KOPT-K1 (cell line): ENCODE data around the gene RDH11.
A peak's percentile ranks its signal among the peaks of the same experiment; 100 is the strongest.

Experiments
- H3K27ac ChIP-seq: fragments of 200-600 bp; sonication (generic); 2 replicates; pipeline ENCODE4 v1.5.1; 2016; ENCODE audit warnings: antibody characterized with exemption, mild to moderate bottlenecking, low read depth, low read length; ENCODE audit not compliant: poor library complexity, severe bottlenecking
- H3K36me3 ChIP-seq: fragments of 200-600 bp; sonication (generic); 2 replicates; pipeline ENCODE4 v1.5.1; 2017; ENCODE audit warnings: antibody characterized with exemption, mild to moderate bottlenecking, low read length, moderate library complexity; ENCODE audit not compliant: insufficient read depth
- H3K9me3 ChIP-seq: fragments of 200-600 bp; sonication (generic); 2 replicates; pipeline ENCODE4 v1.5.1; 2017; ENCODE audit warnings: antibody characterized with exemption, low read length, mild to moderate bottlenecking; ENCODE audit not compliant: insufficient read depth, poor library complexity, severe bottlenecking

Gene RDH11

DNA sequence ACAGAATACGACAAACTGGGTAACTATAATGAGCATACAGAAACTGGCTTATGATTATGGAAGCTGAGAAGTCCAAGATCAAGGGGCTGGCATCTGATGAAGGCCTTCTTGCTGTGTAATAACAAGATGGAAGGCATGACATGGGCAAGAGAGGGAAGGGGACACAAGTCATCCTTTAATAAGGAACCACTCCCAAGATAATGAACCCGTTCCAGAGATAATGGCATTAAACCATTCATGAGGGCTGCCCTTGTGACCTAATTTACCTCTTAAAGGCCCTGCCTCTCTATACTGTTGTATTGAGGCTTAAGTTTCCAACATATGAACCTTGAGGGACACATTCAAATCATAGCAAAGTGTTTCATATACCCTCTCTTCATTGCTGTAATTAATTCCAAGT, 16.6 kb downstream of the RDH11 start:
- Histone ChIP-seq H3K36me3 (peaks cover 82% of the 10 kb centered on the region), H3K27ac (no peak overlapping the region), H3K9me3 (no peaks in the 10 kb centered on the region)

GRCh38 chr14:67675219-67675582, 20.4 kb downstream of the RDH11 start:
- Histone ChIP-seq H3K9me3 (no peaks in the 10 kb centered on the region), H3K36me3 (peaks cover 46% of the 10 kb centered on the region), H3K27ac (peak overlapping the region; percentile 85)

- peaks cover 40% of the 10 kb centered on the region for H3K36me3 ChIP-seq
- H3K27ac ChIP-seq = peak within 1 kb of the TSS; percentile 85
- no peaks in the 10 kb centered on the region for H3K9me3 ChIP-seq
Measured at GRCh38 chr14:67674480-67675218, 20.9 kb downstream of the RDH11 start, which contains the start of gene VTI1B. Gene VTI1B (minus strand): TSS chr14:67674632. CDS start chr14:67674489, 143 bp downstream.

DNA sequence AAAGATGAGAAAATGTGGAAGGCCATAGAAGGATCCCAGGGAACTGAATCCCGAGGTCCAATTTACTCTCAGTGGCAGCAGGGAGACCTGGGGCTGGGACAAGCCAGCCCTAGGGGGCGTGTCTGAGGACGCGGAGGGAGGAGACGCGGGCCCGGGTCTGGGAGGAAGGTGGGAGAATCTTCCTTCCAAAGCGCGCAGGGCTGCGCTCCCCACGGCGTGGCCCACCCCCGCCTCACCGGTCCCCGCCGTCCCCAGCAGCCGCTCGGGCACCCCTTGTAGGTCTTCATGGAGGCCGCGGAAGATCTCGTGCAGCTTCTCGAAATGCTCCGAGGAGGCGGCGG, 21.5 kb downstream of the RDH11 start:
- H3K27ac ChIP-seq = peak overlapping the region; percentile 85

DNA sequence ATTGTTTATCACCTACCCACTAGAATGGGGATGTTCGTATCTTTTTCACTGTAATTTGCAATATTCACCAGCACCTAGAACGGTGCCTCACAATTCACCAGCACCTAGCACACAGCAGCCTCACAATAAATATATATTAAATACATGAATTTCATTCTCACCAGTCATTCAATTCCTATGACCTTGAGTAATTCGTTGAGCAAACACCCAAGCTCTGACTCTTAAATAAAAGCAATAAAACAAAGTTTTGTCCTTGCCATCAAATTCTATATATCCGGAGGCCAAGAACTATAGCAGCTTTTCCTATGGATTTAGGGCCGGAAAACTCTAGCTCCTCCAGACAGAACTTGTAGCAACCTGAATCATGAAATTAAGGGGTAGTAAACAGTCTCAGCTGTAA, 22.1 kb downstream of the RDH11 start:
- peak overlapping the region; percentile 85 for H3K27ac ChIP-seq

More for the DNA sequence above, 21.5 kb downstream of the RDH11 start:
- H3K36me3 ChIP-seq = peaks cover 35% of the 10 kb centered on the region
- H3K9me3 ChIP-seq = no peaks in the 10 kb centered on the region

GRCh38 chr14:67668559-67668958, 27.0 kb downstream of the RDH11 start:
- Histone ChIP-seq H3K27ac (no peak overlapping the region), H3K9me3 (no peaks in the 10 kb centered on the region), H3K36me3 (no peaks in the 10 kb centered on the region)

More for the DNA sequence above, 22.1 kb downstream of the RDH11 start:
- Histone ChIP-seq H3K9me3 (no peaks in the 10 kb centered on the region), H3K36me3 (peaks cover 28% of the 10 kb centered on the region)

DNA sequence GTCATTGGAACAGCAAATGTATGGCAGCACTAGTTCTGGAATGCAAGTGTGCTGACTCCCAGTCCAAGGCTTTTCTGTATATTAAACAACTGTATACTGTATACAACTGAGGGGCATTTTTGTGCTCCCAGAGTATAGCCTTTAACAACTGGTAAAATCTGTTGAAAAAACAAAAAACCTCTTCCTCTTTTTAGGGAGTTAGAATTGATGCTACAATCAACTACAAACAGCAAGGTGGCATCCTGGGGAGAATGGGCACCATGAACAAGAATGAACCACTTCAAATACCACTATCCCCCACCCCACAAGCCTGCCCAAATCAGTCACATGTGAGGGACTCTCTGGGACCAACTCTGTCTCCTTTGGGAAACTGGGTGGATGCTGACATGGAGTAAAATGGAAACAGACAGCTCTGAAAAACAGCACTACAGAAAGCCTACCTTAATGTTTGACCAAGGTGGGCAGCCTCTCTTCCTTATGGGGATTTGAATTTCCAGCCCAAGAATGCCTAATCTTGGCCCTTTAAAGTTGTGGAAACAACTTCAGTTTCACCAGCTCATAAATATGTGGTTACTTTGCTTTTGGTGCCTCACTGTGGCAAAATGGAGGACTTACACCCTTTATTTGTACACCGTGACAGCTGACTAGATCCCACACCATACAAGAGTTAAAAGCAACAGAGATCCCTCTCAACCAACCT, 28.7 kb downstream of the RDH11 start:
- no peaks in the 10 kb centered on the region for H3K9me3 ChIP-seq
- H3K36me3 ChIP-seq = peaks cover 7% of the 10 kb centered on the region; the same call in 1 of the 2 replicates
- no peak overlapping the region for H3K27ac ChIP-seq

GRCh38 chr14:67665868-67666267, 29.7 kb downstream of the RDH11 start:
- H3K9me3 ChIP-seq = no peaks in the 10 kb centered on the region
- peaks cover 13% of the 10 kb centered on the region; the same call in 1 of the 2 replicates for H3K36me3 ChIP-seq
- H3K27ac ChIP-seq = no peak overlapping the region

DNA sequence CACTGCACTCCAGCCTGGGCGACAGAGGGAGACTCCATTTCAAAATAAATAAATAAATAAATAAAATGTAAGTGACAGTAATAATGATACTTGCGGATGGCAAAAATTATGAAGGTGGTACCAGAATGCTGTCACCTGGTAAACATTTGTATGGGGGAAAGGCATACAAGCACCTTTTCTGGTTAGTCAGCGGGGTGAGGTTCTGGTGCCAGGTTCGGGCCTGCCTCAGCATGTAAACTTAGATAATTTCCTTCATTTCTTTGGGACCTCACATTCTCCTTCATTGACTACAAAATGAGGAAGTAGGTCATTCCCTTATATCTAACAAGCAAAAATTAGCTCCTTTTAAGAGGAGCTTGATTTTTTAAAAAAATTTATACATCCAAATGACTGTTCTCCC, 31.9 kb downstream of the RDH11 start:
- Histone ChIP-seq H3K27ac (no peak overlapping the region), H3K36me3 (peaks cover 25% of the 10 kb centered on the region), H3K9me3 (no peaks in the 10 kb centered on the region)

DNA sequence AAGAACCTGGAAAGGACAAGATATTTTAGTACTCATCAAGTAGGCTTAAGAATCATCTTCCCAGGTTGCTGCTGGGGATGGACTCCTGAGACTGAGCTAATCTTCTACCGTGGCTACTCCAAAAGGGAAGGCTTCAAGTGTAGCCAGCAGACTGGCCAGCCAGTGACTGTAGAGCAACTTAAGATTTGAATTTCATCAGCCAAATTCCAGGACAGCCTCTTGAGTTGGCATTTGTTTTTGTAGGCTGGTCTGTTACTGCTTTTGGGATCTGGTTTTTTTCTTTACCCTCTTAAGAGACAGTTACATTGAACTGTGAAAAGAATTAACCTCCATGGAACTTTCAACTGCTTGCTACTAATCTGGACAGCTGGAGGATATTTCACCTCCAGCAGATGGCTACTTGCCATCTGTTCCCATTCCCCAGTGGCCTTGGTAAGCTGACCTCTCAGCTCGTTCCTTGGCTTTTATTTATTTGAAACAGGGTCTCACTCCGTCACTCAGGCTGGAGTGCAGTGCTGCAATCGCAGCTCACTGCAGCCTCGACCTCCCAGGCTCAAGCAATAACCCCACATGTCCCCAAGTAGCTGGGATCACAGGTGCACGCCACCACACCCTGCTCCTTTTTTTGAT, 41.8 kb downstream of the RDH11 start:
- H3K9me3 ChIP-seq = no peaks in the 10 kb centered on the region
- H3K27ac ChIP-seq = no peak overlapping the region
- H3K36me3 ChIP-seq = peaks cover 99% of the 10 kb centered on the region

DNA sequence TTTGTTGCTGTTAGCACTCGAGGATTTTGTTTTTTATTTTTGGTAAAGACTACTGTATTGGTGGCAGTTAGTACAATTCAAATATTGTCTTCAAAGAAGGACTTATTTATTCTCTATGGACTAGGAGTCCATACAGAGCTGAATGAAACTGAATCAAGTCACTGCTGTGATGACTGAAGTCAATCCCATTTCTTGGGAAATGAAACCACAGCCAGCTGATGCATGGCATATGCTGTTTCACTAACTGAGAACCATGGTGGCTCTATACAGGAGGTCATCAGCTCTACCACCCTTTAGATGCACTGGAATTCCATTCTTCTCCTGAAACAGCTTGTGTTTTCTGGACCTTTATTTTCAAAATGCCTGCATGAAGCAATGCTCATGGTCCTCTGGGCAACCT, 43.4 kb downstream of the RDH11 start:
- Histone ChIP-seq H3K9me3 (no peaks in the 10 kb centered on the region), H3K36me3 (peaks cover 96% of the 10 kb centered on the region), H3K27ac (no peak overlapping the region)

- no peaks in the 10 kb centered on the region for H3K9me3 ChIP-seq
- no peak overlapping the region for H3K27ac ChIP-seq
- peaks cover 95% of the 10 kb centered on the region for H3K36me3 ChIP-seq
Measured at GRCh38 chr14:67650694-67651093, 44.9 kb downstream of the RDH11 start.

DNA sequence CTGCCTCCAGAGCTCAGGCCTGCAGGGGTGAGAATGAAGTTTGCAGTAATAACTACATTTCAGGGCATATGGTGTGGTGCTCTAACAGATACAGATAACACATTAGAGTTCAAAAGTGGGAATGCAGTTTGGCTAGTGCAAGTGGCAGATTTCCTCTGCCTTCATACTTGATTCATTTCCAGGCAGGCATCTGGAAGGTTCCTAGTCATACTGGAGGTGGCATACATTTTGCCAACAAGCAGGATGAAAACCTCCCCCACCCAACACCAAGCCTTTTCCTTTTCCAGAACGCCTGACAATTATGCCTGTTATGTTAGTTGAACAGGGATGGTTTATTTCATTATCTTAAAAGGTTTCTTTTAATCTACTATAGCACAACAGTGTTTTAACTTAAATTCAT, 45.4 kb downstream of the RDH11 start:
- H3K36me3 ChIP-seq = peaks cover 95% of the 10 kb centered on the region
- H3K27ac ChIP-seq = no peak overlapping the region
- H3K9me3 ChIP-seq = no peaks in the 10 kb centered on the region

- Histone ChIP-seq H3K27ac (no peak overlapping the region), H3K36me3 (peaks cover 55% of the 10 kb centered on the region), H3K9me3 (no peaks in the 10 kb centered on the region)
Measured at GRCh38 chr14:67646131-67646530, 49.4 kb downstream of the RDH11 start.

- H3K27ac ChIP-seq = no peak overlapping the region
- H3K9me3 ChIP-seq = no peaks in the 10 kb centered on the region
- H3K36me3 ChIP-seq = peaks cover 48% of the 10 kb centered on the region
Measured at GRCh38 chr14:67645414-67645813, 50.1 kb downstream of the RDH11 start.
